Loucy (cell line): ENCODE data around the gene MAP7.
"Not testable (repeated sequence)": the region's sequence is repeated elsewhere in the genome, so short reads cannot be mapped to it uniquely, and the experiment has no call there.

Experiments
- H2AFZ ChIP-seq: fragments of 200-600 bp; sonication (generic); 2 replicates; pipeline ENCODE4 v1.6.0; 2016; ENCODE audit warnings: antibody characterized with exemption, mild to moderate bottlenecking, low read length, moderate library complexity
- H3F3A ChIP-seq: fragments of 200-600 bp; 2 replicates; pipeline ENCODE4 v1.6.0; 2016; ENCODE audit warnings: antibody characterized with exemption, low read depth, mild to moderate bottlenecking
- H3K27me3 ChIP-seq: fragments of 200-600 bp; sonication (generic); 2 replicates; pipeline ENCODE4 v1.6.1; 2014; ENCODE audit warnings: low read length, mild to moderate bottlenecking; ENCODE audit not compliant: insufficient read depth, poor library complexity, severe bottlenecking
- H3K36me3 ChIP-seq: fragments of 200-600 bp; sonication (generic); 2 replicates; pipeline ENCODE4 v1.6.1; 2016; ENCODE audit warnings: low read length; ENCODE audit not compliant: insufficient read depth
- H3K4me1 ChIP-seq: fragments of 200-600 bp; sonication (generic); 2 replicates; pipeline ENCODE4 v1.5.1; 2014; ENCODE audit warnings: low read length, mild to moderate bottlenecking; ENCODE audit not compliant: insufficient read depth, poor library complexity, severe bottlenecking
- H3K4me2 ChIP-seq: fragments of 200-600 bp; sonication (generic); 2 replicates; pipeline ENCODE4 v1.6.0; 2014; ENCODE audit warnings: antibody characterized with exemption, low read length, low read depth, mild to moderate bottlenecking; ENCODE audit not compliant: poor library complexity, severe bottlenecking
- H3K4me3 ChIP-seq: fragments of 200-600 bp; sonication (generic); 2 replicates; pipeline ENCODE4 v1.5.1; 2014; ENCODE audit warnings: low read length, mild to moderate bottlenecking, mixed read lengths; ENCODE audit not compliant: poor library complexity, severe bottlenecking
- H3K79me2 ChIP-seq: fragments of 200-600 bp; sonication (generic); 2 replicates; pipeline ENCODE4 v1.6.1; 2014; ENCODE audit warnings: low read length; ENCODE audit not compliant: insufficient read depth
- H3K9ac ChIP-seq: fragments of 200-600 bp; sonication (generic); 2 replicates; pipeline ENCODE4 v1.6.0; 2014; ENCODE audit warnings: mild to moderate bottlenecking, low read depth, low read length, moderate library complexity; ENCODE audit not compliant: poor library complexity, severe bottlenecking
- H3K9me2 ChIP-seq: fragments of 200-600 bp; sonication (generic); replicated peaks from 2 replicates; pipeline ENCODE4 v1.6.1; 2016; ENCODE audit warnings: low read depth, low read length, mixed read lengths
- H3K9me3 ChIP-seq: fragments of 200-600 bp; sonication (generic); 2 replicates; pipeline ENCODE4 v1.6.1; 2014; ENCODE audit warnings: mild to moderate bottlenecking, antibody characterized with exemption, low read length, low read depth; ENCODE audit not compliant: insufficient read depth
- H4K20me1 ChIP-seq: fragments of 200-600 bp; sonication (generic); 2 replicates; pipeline ENCODE4 v1.6.0; 2014; ENCODE audit warnings: antibody characterized with exemption, low read length, mild to moderate bottlenecking; ENCODE audit not compliant: insufficient read depth, poor library complexity, severe bottlenecking
- EZH2phosphoT487 ChIP-seq: fragments of 200-600 bp; IDR thresholded peaks from 2 replicates; pipeline ENCODE4 v1.6.1; 2018; ENCODE audit warnings: antibody characterized with exemption, mild to moderate bottlenecking, moderate library complexity, borderline replicate concordance
- TF ChIP-seq, protein P1 (sequence below): fragments of 200-600 bp; sonication (generic); conservative IDR thresholded peaks from 2 replicates; pipeline ENCODE4 v1.5.1; 2014; ENCODE audit warnings: mild to moderate bottlenecking, antibody characterized with exemption, low read length

Gene MAP7

DNA sequence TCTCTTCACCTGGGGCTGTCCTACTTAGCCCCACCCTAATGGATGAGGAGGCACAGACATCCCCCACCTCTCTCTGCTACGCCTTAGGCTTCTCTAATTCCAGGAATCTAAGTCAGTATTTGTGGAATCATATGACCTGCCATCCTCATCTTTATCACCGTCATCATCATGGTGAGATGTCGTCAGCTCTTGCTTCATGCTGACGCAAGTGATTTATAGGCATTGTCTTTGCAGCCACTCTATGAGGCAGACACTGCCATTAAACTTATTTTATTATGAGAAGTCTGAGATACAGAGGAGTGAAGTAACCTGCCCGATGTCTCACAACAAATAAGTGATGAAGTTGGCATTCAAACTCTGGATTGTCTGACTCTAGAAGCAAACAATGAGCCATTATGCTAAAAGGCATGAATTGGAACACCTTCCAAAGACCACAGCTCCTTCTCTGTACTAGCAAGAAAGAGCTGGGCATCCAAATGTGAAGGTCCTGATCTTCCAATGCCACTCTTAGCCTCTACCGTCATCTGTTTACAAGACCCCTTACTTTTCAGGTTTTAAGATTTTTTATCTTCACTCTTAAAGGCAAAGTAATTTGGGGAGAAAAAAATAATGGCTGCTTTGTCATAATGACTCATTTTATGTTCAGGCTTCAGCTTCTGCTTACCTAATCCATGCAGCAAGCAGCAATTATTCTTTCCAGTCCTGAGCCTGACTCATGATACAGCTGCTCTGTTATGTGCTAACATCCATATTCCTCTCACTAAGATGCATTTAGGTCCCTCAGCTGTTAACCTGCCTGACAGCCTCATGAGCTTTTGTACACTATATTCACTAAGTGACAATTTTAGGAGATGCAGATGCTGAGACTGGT is 146.9 kb downstream of the MAP7 start:
- no peaks in the 10 kb centered on the region for H3K4me1 ChIP-seq
- no peaks in the 10 kb centered on the region for H3K36me3 ChIP-seq
- H3K9me2 ChIP-seq = no peaks in the 10 kb centered on the region
- no peak overlapping the region for H3K9ac ChIP-seq
- H3K9me3 ChIP-seq = no peaks in the 10 kb centered on the region
- no peak for TF ChIP-seq EZH2phosphoT487
- TF ChIP-seq, protein P1, sequence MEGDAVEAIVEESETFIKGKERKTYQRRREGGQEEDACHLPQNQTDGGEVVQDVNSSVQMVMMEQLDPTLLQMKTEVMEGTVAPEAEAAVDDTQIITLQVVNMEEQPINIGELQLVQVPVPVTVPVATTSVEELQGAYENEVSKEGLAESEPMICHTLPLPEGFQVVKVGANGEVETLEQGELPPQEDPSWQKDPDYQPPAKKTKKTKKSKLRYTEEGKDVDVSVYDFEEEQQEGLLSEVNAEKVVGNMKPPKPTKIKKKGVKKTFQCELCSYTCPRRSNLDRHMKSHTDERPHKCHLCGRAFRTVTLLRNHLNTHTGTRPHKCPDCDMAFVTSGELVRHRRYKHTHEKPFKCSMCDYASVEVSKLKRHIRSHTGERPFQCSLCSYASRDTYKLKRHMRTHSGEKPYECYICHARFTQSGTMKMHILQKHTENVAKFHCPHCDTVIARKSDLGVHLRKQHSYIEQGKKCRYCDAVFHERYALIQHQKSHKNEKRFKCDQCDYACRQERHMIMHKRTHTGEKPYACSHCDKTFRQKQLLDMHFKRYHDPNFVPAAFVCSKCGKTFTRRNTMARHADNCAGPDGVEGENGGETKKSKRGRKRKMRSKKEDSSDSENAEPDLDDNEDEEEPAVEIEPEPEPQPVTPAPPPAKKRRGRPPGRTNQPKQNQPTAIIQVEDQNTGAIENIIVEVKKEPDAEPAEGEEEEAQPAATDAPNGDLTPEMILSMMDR = no peak
- no peaks in the 10 kb centered on the region for H3K27me3 ChIP-seq
- H3K4me2 ChIP-seq = no peak overlapping the region
- H3K79me2 ChIP-seq = no peaks in the 10 kb centered on the region
- no peak overlapping the region for H2AFZ ChIP-seq
- no peaks in the 10 kb centered on the region for H3F3A ChIP-seq
- H4K20me1 ChIP-seq = no peaks in the 10 kb centered on the region
- no peak overlapping the region for H3K4me3 ChIP-seq

DNA sequence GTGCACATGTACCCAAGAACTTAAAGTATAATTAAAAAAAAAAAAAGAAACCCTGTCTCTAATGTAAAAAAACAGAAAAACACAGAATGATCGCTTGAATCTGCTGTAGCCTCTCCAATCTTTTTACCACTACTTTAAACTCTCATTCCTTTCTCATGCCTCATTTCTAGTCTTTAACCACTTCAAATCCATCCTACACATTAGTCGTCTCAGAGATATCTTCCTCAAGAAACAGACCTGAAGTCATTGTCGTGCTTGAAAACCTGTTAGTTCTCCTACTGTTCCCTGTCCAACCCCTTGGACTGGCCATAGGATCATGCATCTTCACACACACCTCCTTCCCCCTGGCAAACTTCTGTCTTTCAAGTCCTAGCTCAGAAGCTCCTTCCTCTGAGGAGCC is 148.5 kb downstream of the MAP7 start:
- no peaks in the 10 kb centered on the region for H3K27me3 ChIP-seq
- H2AFZ ChIP-seq = no peak overlapping the region
- H3K4me1 ChIP-seq = no peaks in the 10 kb centered on the region
- no peaks in the 10 kb centered on the region for H3K9me2 ChIP-seq
- no peak overlapping the region for H3K4me2 ChIP-seq
- H3K9ac ChIP-seq = no peak overlapping the region
- no peaks in the 10 kb centered on the region for H3F3A ChIP-seq
- H3K79me2 ChIP-seq = no peaks in the 10 kb centered on the region
- H3K9me3 ChIP-seq = no peaks in the 10 kb centered on the region
- TF ChIP-seq, protein P1 = no peak
- TF ChIP-seq EZH2phosphoT487 = no peak
- H3K4me3 ChIP-seq = no peak overlapping the region
- no peaks in the 10 kb centered on the region for H3K36me3 ChIP-seq
- no peaks in the 10 kb centered on the region for H4K20me1 ChIP-seq

DNA sequence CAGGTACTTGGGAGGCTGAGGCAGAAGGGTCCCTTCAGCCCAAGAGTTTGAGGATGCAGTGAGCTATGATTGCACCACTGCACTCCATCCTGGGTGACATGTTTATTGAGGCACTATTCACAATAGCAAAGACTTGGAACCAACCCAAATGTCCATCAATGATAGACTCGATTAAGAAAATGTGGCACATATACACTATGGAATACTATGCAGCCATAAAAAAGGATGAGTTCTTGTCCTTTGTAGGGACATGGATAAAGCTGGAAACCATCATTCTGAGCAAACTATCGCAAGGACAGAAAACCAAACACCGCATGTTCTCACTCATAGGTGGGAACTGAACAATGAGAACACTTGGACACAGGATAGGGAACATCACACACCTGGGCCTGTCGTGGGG is 149.0 kb downstream of the MAP7 start:
- H3K9me3 ChIP-seq, H3K27me3 ChIP-seq, H3K9ac ChIP-seq, H2AFZ ChIP-seq, H4K20me1 ChIP-seq, H3K79me2 ChIP-seq, H3K4me1 ChIP-seq, H3F3A ChIP-seq, H3K4me2 ChIP-seq, H3K4me3 ChIP-seq, H3K36me3 ChIP-seq, H3K9me2 ChIP-seq: not testable (repeated sequence)

DNA sequence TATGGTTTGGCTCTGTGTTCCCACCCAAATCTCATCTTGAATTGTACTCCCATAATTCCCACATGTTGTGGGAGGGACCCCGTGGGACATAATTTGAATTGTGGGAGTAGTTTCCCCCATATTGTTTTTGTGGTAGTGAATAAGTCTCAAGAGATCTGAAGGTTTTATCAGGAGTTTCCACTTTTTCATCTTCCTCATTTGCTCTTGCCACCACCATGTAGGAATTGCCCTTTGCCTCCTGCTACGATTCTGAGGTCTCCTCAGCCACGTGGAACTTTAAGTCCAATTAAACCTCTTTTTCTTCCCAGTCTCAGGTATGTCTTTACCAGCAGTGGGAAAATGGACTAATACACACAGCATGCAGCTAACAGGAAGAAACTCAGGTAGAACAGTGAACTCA is 151.8 kb downstream of the MAP7 start:
- H3K4me2 ChIP-seq = no peak overlapping the region
- no peak overlapping the region for H3K9ac ChIP-seq
- H3K4me3 ChIP-seq = no peak overlapping the region
- TF ChIP-seq EZH2phosphoT487 = no peak
- TF ChIP-seq, protein P1 = no peak
- H3K27me3 ChIP-seq = no peaks in the 10 kb centered on the region
- no peak overlapping the region for H2AFZ ChIP-seq
- H4K20me1 ChIP-seq = no peaks in the 10 kb centered on the region
- H3K9me2 ChIP-seq = no peaks in the 10 kb centered on the region
- no peaks in the 10 kb centered on the region for H3K36me3 ChIP-seq
- H3F3A ChIP-seq = no peaks in the 10 kb centered on the region
- no peaks in the 10 kb centered on the region for H3K79me2 ChIP-seq
- H3K9me3 ChIP-seq = no peaks in the 10 kb centered on the region
- H3K4me1 ChIP-seq = no peaks in the 10 kb centered on the region
